ENCODE data around the gene SENP5. TPM values are rescaled to one million over a fixed set of nuclear protein-coding genes. Genes with fewer than 3 reads are reported as not detected.

SENP5 gene
- total RNA-seq, 6 experiments from 2014 or later = 13.0 to 21.9 (median 15.3) TPM

DNA sequence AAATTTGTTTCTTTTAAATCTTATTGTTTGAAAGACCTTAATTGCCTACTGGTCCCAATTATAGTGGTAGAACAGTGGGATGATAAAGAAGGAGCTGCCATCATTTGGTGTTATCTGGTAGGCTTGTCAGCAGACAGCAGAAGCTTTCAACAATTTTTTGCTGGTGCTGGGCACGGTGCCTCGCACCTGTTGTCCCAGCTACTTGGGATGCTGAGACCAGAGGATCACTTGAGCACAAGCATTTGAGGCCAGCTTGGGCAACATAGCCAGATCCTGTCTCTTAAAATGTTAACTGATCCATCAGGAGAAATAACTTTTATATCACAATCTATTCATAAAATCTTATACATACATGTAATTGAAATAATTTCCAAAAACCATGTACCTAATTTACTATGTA, 36.0 kb downstream of the SENP5 start:
- H3K4me1 ChIP-seq = no peaks in the 10 kb centered on the region
- DNase-seq (no peak), ATAC-seq (no peak)
- TF ChIP-seq, protein P1, sequence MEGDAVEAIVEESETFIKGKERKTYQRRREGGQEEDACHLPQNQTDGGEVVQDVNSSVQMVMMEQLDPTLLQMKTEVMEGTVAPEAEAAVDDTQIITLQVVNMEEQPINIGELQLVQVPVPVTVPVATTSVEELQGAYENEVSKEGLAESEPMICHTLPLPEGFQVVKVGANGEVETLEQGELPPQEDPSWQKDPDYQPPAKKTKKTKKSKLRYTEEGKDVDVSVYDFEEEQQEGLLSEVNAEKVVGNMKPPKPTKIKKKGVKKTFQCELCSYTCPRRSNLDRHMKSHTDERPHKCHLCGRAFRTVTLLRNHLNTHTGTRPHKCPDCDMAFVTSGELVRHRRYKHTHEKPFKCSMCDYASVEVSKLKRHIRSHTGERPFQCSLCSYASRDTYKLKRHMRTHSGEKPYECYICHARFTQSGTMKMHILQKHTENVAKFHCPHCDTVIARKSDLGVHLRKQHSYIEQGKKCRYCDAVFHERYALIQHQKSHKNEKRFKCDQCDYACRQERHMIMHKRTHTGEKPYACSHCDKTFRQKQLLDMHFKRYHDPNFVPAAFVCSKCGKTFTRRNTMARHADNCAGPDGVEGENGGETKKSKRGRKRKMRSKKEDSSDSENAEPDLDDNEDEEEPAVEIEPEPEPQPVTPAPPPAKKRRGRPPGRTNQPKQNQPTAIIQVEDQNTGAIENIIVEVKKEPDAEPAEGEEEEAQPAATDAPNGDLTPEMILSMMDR (IDR thresholded peaks at IDR 0.05) = no peak
- TF ChIP-seq POLR2A (IDR thresholded peaks at IDR 0.05) = no peak
- intact Hi-C loops (cut with DNase I) = no loop called here
- H3K27me3 ChIP-seq = no peaks in the 10 kb centered on the region
- no peaks in the 10 kb centered on the region for H3K9me3 ChIP-seq
- H3K27ac ChIP-seq = no peak overlapping the region
- WGBS (ENCODE audit: insufficient coverage, low coverage, low lambda C conversion rate, missing lambda C conversion rate) = 100% methylated on average over 2 of the region's 2 CpGs
- peaks cover 0 to 60% (median 16%) of the 10 kb centered on the region in 4 donors for H3K36me3 ChIP-seq
- no peak overlapping the region for H3K4me3 ChIP-seq

DNA sequence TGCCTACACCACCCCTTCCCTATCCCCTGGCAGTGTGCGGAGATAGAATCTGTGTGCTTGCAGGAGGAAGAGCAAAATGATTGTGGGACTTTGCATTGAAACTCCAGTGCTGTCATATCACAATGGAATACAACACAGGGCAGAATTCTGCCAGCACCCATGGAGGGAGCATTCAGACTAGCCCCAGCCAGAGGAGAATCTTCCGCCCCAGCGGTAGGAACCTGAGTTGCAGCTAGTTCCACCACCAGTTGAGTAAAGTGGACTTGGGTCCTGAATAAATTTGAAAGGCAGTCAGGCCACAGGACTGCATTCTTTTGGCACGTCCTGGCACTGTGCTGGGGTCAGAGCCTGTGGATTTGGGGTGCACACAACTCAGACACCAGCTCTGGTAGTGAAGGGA, 47.1 kb downstream of the SENP5 start:
- H3K27ac ChIP-seq = no peak overlapping the region
- H3K9me3 ChIP-seq = no peaks in the 10 kb centered on the region
- no peak for TF ChIP-seq POLR2A (IDR thresholded peaks at IDR 0.05)
- TF ChIP-seq, protein P1 (IDR thresholded peaks at IDR 0.05) = no peak
- intact Hi-C loops (cut with DNase I) = no loop called here
- no peaks in the 10 kb centered on the region for H3K27me3 ChIP-seq
- H3K36me3 ChIP-seq = peaks cover 0 to 5% (median 2%) of the 10 kb centered on the region in 4 donors
- DNase-seq = no peak
- no peak overlapping the region for H3K4me3 ChIP-seq
- no peaks in the 10 kb centered on the region for H3K4me1 ChIP-seq
- 100% methylated on average over 1 of the region's 4 CpGs for WGBS (ENCODE audit: insufficient coverage, low coverage, low lambda C conversion rate, missing lambda C conversion rate)
- ATAC-seq = no peak

DNA sequence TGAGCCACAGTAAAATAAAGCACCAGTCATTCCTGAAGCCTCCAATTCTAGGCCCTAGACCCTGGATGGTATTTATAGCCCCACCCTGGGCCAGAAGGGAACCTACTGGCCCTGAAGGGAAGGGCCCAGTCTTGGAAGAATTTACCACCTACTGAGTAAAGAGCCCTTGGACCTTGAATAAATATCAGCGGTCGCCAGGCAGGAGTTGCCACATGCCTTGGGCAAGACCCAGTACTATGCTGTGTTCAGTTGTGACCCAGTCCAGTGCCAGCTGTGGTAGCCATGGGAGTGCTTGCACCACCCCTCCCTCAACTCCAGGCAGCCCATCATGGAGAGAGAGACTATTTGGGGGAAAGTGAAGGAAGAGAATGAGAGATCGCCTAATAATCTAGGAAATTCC, 47.7 kb downstream of the SENP5 start:
- Histone ChIP-seq H3K27me3 (no peaks in the 10 kb centered on the region), H3K4me3 (no peak overlapping the region), H3K9me3 (no peaks in the 10 kb centered on the region), H3K4me1 (no peaks in the 10 kb centered on the region), H3K36me3 (peaks cover 0 to 5% (median 2%) of the 10 kb centered on the region in 4 donors), H3K27ac (no peak overlapping the region)
- no peak for DNase-seq
- no peak for ATAC-seq
- whole genome bisulfite sequencing (ENCODE audit: insufficient coverage, low coverage, low lambda C conversion rate, missing lambda C conversion rate) = 94% methylated on average over 3 of the region's 3 CpGs
- no peak for TF ChIP-seq POLR2A (IDR thresholded peaks at IDR 0.05)
- TF ChIP-seq, protein P1 (IDR thresholded peaks at IDR 0.05) = no peak
- intact Hi-C loops (cut with DNase I) = no loop called here

DNA sequence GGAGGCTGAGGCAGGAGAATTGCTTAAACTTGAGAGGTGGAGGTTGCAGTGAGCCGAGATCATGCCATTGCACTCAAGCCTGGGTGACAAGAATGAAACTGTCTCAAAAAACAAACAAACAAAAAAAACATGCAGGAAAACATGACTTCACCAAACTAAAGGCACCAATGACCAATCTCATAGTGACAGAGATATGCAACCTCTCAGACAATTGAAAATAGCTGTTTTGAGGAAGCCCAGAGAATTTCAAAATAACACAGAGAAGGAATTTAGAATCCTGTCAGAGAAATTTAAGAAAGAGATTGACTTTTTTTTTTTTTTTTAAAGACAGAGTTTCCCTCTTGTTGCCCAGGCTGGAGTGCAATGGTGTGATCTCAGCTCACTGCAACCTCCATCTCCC, 48.5 kb downstream of the SENP5 start:
- ATAC-seq = no peak
- no peaks in the 10 kb centered on the region for H3K4me1 ChIP-seq
- WGBS (ENCODE audit: insufficient coverage, low coverage, low lambda C conversion rate, missing lambda C conversion rate) = 100% methylated on average over 1 of the region's 1 CpG
- H3K27ac ChIP-seq = no peak overlapping the region
- no peaks in the 10 kb centered on the region for H3K9me3 ChIP-seq
- peaks cover 0 to 5% (median 2%) of the 10 kb centered on the region in 4 donors for H3K36me3 ChIP-seq
- H3K27me3 ChIP-seq = no peaks in the 10 kb centered on the region
- intact Hi-C loops (cut with DNase I) = no loop called here
- TF ChIP-seq POLR2A (IDR thresholded peaks at IDR 0.05) = no peak
- TF ChIP-seq, protein P1 (IDR thresholded peaks at IDR 0.05) = no peak
- DNase-seq = no peak
- no peak overlapping the region for H3K4me3 ChIP-seq

DNA sequence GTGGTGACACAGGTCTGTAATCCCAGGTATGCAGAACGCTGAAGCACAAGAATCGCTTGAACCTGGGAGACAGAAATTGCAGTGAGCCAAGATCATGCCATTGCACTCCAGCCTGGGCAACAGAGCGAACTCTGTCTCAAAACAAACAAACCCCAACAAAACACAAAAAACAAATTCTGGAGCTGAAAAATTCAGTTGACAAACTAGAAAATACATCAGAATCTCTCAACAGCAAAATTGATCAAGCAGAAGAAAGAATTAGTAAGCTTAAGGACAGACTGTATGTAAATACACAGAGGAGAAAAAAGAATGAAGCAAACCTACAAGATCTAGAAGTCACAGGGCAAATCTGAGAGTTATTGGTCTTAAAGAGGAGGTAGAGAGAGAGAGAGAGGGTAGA, 49.3 kb downstream of the SENP5 start:
- Histone ChIP-seq H3K4me1 (no peaks in the 10 kb centered on the region), H3K27ac (no peak overlapping the region), H3K4me3 (no peak overlapping the region), H3K27me3 (no peaks in the 10 kb centered on the region), H3K9me3 (no peaks in the 10 kb centered on the region), H3K36me3 (peaks cover 0 to 5% (median 2%) of the 10 kb centered on the region in 4 donors)
- intact Hi-C loops (cut with DNase I) = no loop called here
- DNase-seq = no peak
- 100% methylated on average over 2 of the region's 3 CpGs for WGBS (ENCODE audit: insufficient coverage, low coverage, low lambda C conversion rate, missing lambda C conversion rate)
- TF ChIP-seq, protein P1 (IDR thresholded peaks at IDR 0.05) = no peak
- no peak for TF ChIP-seq POLR2A (IDR thresholded peaks at IDR 0.05)
- ATAC-seq = no peak

Data from right lobe of liver (tissue), 6 donors.